Nephron (organoid): ENCODE measurements around the gene AIG1.

Experiments used
- H3K27ac Mint-ChIP-seq, 3 experiments: 2 replicates each; pipeline ENCODE4 v1.8.0; 2020; ENCODE audit warnings: mixed read lengths in 3 of 3, mild to moderate bottlenecking in 2 of 3, moderate library complexity in 1 of 3
- H3K27me3 Mint-ChIP-seq: 2 replicates; pipeline ENCODE4 v1.8.0; 2021; ENCODE audit warnings: low read depth, mild to moderate bottlenecking, moderate library complexity, mixed read lengths
- H3K36me3 Mint-ChIP-seq: 2 replicates; pipeline ENCODE4 v1.8.0; 2020; ENCODE audit warnings: low read depth, mixed read lengths
- H3K4me1 Mint-ChIP-seq: 2 replicates; pipeline ENCODE4 v1.8.0; 2020; ENCODE audit warnings: mixed read lengths
- H3K4me3 Mint-ChIP-seq, 3 experiments: 2 replicates each; pipeline ENCODE4 v1.8.0; 2020; ENCODE audit warnings: mild to moderate bottlenecking in 3 of 3, mixed read lengths in 3 of 3, moderate library complexity in 2 of 3
- H3K9me3 Mint-ChIP-seq: 2 replicates; pipeline ENCODE4 v1.8.0; 2020; ENCODE audit warnings: mixed read lengths
- TF ChIP-seq, protein P1 (sequence below), 3 experiments: fragments of 200-600 bp; sonication (generic); IDR thresholded peaks; one replicate each; pipeline ENCODE4 v1.5.0; 2021; ENCODE audit warnings: antibody characterized with exemption in 3 of 3; ENCODE audit not compliant: unreplicated experiment in 3 of 3

The AIG1 gene

DNA sequence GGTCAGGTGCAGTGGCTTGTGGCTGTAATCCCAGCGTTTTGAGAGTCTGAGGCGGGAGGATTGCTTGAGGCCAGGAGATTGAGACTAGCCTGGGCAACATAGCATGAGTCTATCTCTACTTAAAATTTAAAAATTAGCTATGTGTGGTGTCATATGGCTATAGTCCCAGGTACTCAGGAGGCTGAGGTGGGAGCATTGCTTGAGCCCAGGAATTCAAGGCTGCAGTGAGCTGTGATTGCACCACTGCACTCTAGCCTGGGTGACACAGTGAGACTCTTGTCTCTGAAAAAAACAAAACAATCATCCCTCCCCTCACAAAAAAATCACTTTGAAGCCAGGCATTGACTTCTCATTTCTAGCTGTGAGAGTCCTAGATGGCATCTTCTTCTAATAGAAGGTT is 32.1 kb downstream of the AIG1 start:
- Mint-ChIP-seq H3K27ac (no peak overlapping the region), H3K4me3 (no peak overlapping the region), H3K4me1 (no peaks in the 10 kb centered on the region), H3K36me3 (no peaks in the 10 kb centered on the region), H3K9me3 (no peaks in the 10 kb centered on the region), H3K27me3 (no peaks in the 10 kb centered on the region)
- TF ChIP-seq, protein P1, sequence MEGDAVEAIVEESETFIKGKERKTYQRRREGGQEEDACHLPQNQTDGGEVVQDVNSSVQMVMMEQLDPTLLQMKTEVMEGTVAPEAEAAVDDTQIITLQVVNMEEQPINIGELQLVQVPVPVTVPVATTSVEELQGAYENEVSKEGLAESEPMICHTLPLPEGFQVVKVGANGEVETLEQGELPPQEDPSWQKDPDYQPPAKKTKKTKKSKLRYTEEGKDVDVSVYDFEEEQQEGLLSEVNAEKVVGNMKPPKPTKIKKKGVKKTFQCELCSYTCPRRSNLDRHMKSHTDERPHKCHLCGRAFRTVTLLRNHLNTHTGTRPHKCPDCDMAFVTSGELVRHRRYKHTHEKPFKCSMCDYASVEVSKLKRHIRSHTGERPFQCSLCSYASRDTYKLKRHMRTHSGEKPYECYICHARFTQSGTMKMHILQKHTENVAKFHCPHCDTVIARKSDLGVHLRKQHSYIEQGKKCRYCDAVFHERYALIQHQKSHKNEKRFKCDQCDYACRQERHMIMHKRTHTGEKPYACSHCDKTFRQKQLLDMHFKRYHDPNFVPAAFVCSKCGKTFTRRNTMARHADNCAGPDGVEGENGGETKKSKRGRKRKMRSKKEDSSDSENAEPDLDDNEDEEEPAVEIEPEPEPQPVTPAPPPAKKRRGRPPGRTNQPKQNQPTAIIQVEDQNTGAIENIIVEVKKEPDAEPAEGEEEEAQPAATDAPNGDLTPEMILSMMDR (IDR thresholded peaks at IDR 0.05; ENCODE audit: unreplicated experiment in 3 of 3) = no peak

- H3K27ac Mint-ChIP-seq = no peak overlapping the region
- H3K4me1 Mint-ChIP-seq = no peaks in the 10 kb centered on the region
- H3K36me3 Mint-ChIP-seq = no peaks in the 10 kb centered on the region
- H3K4me3 Mint-ChIP-seq = no peak overlapping the region
- H3K27me3 Mint-ChIP-seq = no peaks in the 10 kb centered on the region
- H3K9me3 Mint-ChIP-seq = no peaks in the 10 kb centered on the region
- TF ChIP-seq, protein P1 (IDR thresholded peaks at IDR 0.05; ENCODE audit: unreplicated experiment in 3 of 3) = no peak
Observed at GRCh38 chr6:143093290-143093689, 32.6 kb downstream of the AIG1 start.

DNA sequence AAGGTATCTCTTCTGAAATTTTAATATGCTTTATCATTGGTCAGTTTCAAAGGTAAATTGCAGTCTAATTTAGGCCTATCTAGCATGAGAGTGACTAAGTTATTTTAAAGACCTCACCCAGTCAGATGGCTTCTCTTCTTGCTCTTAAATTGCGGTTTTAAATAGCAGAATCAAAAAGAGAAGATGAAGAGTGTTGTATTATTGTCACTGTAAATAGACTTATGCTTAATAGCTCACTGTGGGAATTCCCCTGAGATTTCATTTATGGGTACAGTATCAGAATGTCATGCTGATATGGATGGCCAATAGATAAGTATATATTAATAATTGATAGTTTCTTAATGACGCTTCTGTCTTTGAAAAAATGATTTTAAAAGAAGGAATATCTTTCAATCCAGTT is 35.7 kb downstream of the AIG1 start:
- Mint-ChIP-seq H3K27ac (no peak overlapping the region), H3K4me3 (no peak overlapping the region), H3K36me3 (no peaks in the 10 kb centered on the region), H3K27me3 (no peaks in the 10 kb centered on the region), H3K4me1 (no peaks in the 10 kb centered on the region), H3K9me3 (no peaks in the 10 kb centered on the region)
- TF ChIP-seq, protein P1 (IDR thresholded peaks at IDR 0.05; ENCODE audit: unreplicated experiment in 3 of 3) = no peak

- TF ChIP-seq, protein P1 (IDR thresholded peaks at IDR 0.05; ENCODE audit: unreplicated experiment in 3 of 3) = no peak
- no peaks in the 10 kb centered on the region for H3K27me3 Mint-ChIP-seq
- no peaks in the 10 kb centered on the region for H3K9me3 Mint-ChIP-seq
- no peak overlapping the region for H3K4me3 Mint-ChIP-seq
- H3K36me3 Mint-ChIP-seq = no peaks in the 10 kb centered on the region
- H3K4me1 Mint-ChIP-seq = no peaks in the 10 kb centered on the region
- H3K27ac Mint-ChIP-seq = no peak overlapping the region
Observed at GRCh38 chr6:143097224-143097795, 36.6 kb downstream of the AIG1 start.

GRCh38 chr6:143098054-143098671 is 37.5 kb downstream of the AIG1 start:
- Mint-ChIP-seq H3K4me3 (no peak overlapping the region), H3K36me3 (no peaks in the 10 kb centered on the region), H3K27ac (no peak overlapping the region), H3K4me1 (no peaks in the 10 kb centered on the region), H3K27me3 (no peaks in the 10 kb centered on the region), H3K9me3 (no peaks in the 10 kb centered on the region)
- TF ChIP-seq, protein P1 (IDR thresholded peaks at IDR 0.05; ENCODE audit: unreplicated experiment in 3 of 3) = no peak

DNA sequence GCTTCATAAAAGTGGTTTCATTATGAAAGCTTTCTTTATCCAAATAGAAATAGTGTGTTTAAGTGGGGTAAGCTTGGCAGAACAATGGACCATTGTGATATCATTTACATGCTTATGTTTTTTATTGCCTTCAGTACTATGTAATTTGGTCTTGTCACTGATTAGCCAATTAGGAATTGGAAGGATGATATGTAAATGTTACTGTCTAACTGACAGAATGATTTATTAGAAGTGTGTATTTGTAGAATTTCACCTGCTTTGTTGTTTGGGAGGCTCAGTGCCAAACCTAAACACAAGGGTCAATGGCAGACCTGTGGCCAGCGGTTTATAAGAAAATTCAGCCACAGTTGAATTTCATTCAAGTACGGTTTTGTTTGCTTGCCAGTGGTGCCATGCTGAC is 39.0 kb downstream of the AIG1 start:
- Mint-ChIP-seq H3K4me1 (no peaks in the 10 kb centered on the region), H3K4me3 (no peak overlapping the region), H3K36me3 (no peaks in the 10 kb centered on the region), H3K27me3 (no peaks in the 10 kb centered on the region), H3K27ac (no peak overlapping the region), H3K9me3 (no peaks in the 10 kb centered on the region)
- TF ChIP-seq, protein P1 (IDR thresholded peaks at IDR 0.05; ENCODE audit: unreplicated experiment in 3 of 3) = no peak
